ENCODE data around the gene SNW1. TPM values are rescaled to one million over a fixed set of nuclear protein-coding genes. Genes with fewer than 3 reads are reported as not detected.

The SNW1 gene
- 47.8 and 56.7 TPM in 2 replicates for total RNA-seq

DNA sequence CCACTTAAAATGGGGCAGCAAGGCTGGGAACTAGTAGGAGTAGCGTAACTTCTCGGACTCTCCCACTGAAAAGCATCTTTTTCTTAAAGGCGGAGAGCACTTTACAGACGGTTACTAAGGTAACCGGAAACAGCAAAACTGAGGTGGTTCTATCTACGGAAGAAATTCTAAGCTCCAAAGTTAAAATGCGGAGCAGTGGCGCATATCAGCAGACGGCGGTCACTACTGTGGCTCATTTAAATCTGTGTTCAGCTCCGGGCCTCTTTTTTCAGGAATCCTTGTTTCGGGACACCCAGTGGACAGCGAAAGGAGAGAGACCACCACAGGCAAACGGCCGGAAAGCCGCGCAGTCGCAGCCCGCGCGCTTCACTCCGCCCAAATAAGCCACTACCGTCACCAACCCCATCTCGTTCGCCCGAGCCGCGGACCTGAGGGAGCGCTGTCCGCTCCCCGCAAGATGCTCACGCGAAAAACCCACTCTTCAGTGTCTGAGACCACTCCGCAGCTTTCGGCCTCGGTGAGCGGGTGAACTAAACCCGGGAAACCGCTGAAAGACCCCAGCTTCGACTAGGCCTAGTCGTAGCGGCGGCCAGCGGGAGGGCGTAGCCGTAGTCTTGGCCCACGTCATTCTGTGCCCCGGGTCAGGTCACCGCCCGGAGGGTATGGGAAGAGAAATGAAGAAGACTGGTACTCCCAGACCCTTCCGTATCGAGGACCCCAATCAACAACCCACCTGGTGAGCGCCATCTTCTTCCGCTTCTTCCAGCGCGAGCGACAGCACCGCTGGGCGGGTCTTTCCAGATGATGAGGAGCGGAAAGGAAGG, at the start of gene SNW1:
TSS of gene SNW1 (minus strand) at position 776 of the 824 bp plus-strand sequence. CDS start at position 747, 29 bp downstream.

DNA sequence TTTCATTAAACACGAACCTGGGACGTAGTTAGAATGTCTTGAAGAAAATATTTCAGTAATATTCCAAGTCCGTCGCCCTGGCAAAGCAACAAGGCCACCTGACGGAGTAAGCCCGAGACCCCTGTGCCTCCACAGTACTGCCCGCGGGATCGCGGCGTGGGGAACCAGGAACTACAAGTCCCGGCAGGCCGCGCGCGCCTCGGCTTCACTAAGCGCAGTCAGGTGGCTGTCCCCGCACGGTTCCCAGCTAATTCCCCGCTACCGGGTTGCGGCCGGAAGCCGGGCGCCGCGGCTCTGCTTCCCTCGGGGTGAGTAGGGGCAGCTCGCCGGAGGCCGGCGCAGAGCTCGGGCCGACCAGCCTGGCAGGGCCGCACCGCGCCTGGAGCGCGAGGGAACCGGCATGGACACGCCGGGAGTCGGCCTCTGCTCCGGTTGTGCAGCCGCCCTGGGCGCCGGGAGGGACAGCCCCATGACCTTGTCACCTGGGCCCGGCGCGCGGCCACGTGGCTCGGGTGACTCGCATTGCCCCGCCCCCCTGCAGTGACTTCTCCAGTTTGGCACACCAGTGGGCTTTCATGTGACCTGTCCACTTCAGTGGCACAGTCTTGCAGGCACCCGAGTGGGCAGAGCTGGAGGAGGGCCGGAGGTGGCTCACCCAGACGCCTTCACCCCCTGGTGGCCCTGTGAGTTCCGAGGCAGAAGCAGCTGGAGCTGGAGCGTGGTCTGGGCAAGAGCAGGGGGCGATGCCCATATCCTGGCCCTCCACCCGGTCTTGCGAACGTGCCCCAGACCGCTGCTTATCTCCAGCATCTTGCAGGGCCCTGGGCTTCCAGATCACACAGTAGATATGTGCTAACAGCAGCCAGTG, 39.1 kb upstream of the SNW1 start, which contains the start of gene ADCK1:
TSS of gene ADCK1 (plus strand) at position 247 of the 868 bp plus-strand sequence. CDS start 18,870 bp downstream, outside the sequence.

DNA sequence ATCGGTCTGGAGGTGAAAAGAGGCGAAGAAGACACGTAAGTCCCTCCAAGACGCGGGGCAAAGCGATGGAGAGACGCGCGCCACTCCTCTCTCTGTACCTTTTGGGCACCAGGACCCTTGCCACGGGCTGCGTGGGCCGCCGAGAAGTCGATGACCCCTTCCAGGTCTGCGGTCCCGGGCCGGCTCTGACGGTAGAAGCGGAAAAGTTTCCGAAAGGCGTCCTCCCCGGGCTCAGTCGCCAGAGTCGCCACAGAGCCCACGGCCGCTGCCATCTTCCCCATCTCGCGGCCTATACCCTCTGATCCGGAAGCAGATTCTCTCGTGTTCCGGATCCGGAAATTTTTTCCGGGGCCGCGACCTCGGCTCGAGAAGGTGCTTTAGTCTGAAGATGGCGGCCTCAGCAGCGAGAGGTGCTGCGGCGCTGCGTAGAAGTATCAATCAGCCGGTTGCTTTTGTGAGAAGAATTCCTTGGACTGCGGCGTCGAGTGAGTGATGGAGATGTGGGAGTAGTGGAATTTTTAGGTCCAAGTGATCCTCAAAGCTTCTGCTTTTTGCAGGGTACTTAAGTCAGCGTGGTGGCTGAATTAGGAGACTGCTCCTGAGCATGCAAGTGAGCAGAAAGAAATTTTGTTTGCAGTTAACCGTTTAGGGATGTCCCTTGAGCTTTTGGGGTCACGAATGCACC, 53.1 kb downstream of the SNW1 start, which contains the start of the genes ALKBH1 and SLIRP:
TSS of gene ALKBH1 (minus strand) at position 300 of the 685 bp plus-strand sequence. CDS start at position 281, 19 bp downstream.
TSS of gene SLIRP (plus strand) at position 380 of the 685 bp plus-strand sequence. CDS start at position 389, 9 bp downstream.

Other genes starting within 250 kb of the SNW1 start
- 17.5 and 23.3 TPM in 2 replicates for gene SPTLC2, start 144.5 kb downstream of the SNW1 start, total RNA-seq
- gene ALKBH1, start 53.1 kb downstream of the SNW1 start, total RNA-seq: 7.1 and 15.3 TPM in 2 replicates
- 328 and 465 TPM in 2 replicates for gene SLIRP, start 53.1 kb downstream of the SNW1 start, total RNA-seq
- 4.0 and 4.7 TPM in 2 replicates for gene ADCK1, start 39.0 kb upstream of the SNW1 start, total RNA-seq